HG03575 (cell line): Measurements from ENCODE around the gene PSME4.

Experiments
- ATAC-seq: cut with Tn5 transposase; IDR thresholded peaks from one replicate; pipeline ENCODE4 v1.9.1; 2021; ENCODE audit not compliant: unreplicated experiment, insufficient number of reproducible peaks, low FRiP score; ENCODE audit errors: extremely low read depth

Gene PSME4

GRCh38 chr2:53911434-53912189, 59.2 kb downstream of the PSME4 start:
- no peak for ATAC-seq

- ATAC-seq, result no peak
Observed at GRCh38 chr2:53907582-53907981, 63.2 kb downstream of the PSME4 start.

- ATAC-seq, result no peak
Observed at GRCh38 chr2:53905396-53905795, 65.4 kb downstream of the PSME4 start.

- ATAC-seq, result no peak
Observed at GRCh38 chr2:53903011-53903410, 67.8 kb downstream of the PSME4 start.

- ATAC-seq, result no peak
Observed at GRCh38 chr2:53901192-53901591, 69.6 kb downstream of the PSME4 start.

- no peak for ATAC-seq
Observed at GRCh38 chr2:53896864-53897263, 73.9 kb downstream of the PSME4 start.

- no peak for ATAC-seq
Observed at GRCh38 chr2:53886406-53887280, 84.2 kb downstream of the PSME4 start.

- ATAC-seq, result no peak
Observed at GRCh38 chr2:53884883-53885282, 85.9 kb downstream of the PSME4 start.

- no peak for ATAC-seq
Observed at GRCh38 chr2:53881986-53882385, 88.8 kb downstream of the PSME4 start.

- no peak for ATAC-seq
Observed at GRCh38 chr2:53881360-53881759, 89.4 kb downstream of the PSME4 start.

GRCh38 chr2:53880756-53881155, 90.0 kb downstream of the PSME4 start:
- no peak for ATAC-seq

GRCh38 chr2:53877556-53877955, 93.2 kb downstream of the PSME4 start:
- ATAC-seq, result no peak

- no peak for ATAC-seq
Observed at GRCh38 chr2:53877112-53877511, 93.7 kb downstream of the PSME4 start.

GRCh38 chr2:53874401-53874950, 96.3 kb downstream of the PSME4 start:
- ATAC-seq, result no peak

- no peak for ATAC-seq
Observed at GRCh38 chr2:53867773-53868172, 103.0 kb downstream of the PSME4 start.

GRCh38 chr2:53867169-53867568, 103.6 kb downstream of the PSME4 start:
- ATAC-seq, result no peak

- ATAC-seq, result no peak
Observed at GRCh38 chr2:53865962-53866361, 104.8 kb downstream of the PSME4 start.

GRCh38 chr2:53865264-53865663, 105.5 kb downstream of the PSME4 start:
- ATAC-seq, result no peak

GRCh38 chr2:53863538-53864227, 107.1 kb downstream of the PSME4 start:
- no peak for ATAC-seq
